ENCODE measurements around the gene P2RY6. TPM values are rescaled to one million over a fixed set of nuclear protein-coding genes. Genes with fewer than 3 reads are reported as not detected.
A peak's percentile ranks its signal among the peaks of the same experiment; 100 is the strongest.

The P2RY6 gene
- total and polyA plus RNA-seq, 2 of the 8 experiments (the other 6 are each of a cell fraction or from before 2014, with no cell fraction given), result 0.15 TPM; not detected in 1

- no peak overlapping the region for H4K5ac ChIP-seq (ENCODE audit: insufficient read length, low read depth, low read length)
- 0 out of 2 replicates have a peak overlapping the region, but pooled peaks have one; percentile 54 for H2BK5ac ChIP-seq (ENCODE audit: low read depth, low read length)
- H4K8ac ChIP-seq (ENCODE audit: extremely low read depth, insufficient read depth, low read length), result no peak overlapping the region; the same call in 1 of the 2 replicates
- no peak overlapping the region for H2BK120ac ChIP-seq (replicated peaks; ENCODE audit: low read depth, low read length)
- peaks cover 18% of the 10 kb centered on the region for H3K23me2 ChIP-seq (ENCODE audit: low read depth, low read length)
- peak overlapping the region; percentile 37 to 83 for H3K4me2 ChIP-seq (ENCODE audit: insufficient read depth in 1 of 2, low read depth in 2 of 2, low read length in 2 of 2)
- H3K56ac ChIP-seq (replicated peaks; ENCODE audit: insufficient read length, low read depth, low read length), result no peak overlapping the region
- no peak overlapping the region for H3K4ac ChIP-seq (replicated peaks; ENCODE audit: insufficient read length, low read depth, low read length)
- CTCF ChIA-PET (ENCODE audit: partially characterized antibody), result interaction anchor here (0.6 to 25.1 kb wide), 24 partner anchors 8 to 560 kb away, joined by 3 to 383 read pairs (median 5); no protein-coding TSS in a partner anchor
- no peaks in the 10 kb centered on the region for H3K79me2 ChIP-seq (ENCODE audit: control insufficient read depth in 1 of 2, insufficient read depth in 2 of 2, low read length in 2 of 2)
- peak overlapping the region; percentile 6 for H4K91ac ChIP-seq (replicated peaks; ENCODE audit: insufficient read length, low read length)
- H3K18ac ChIP-seq (ENCODE audit: extremely low read depth, low read length), result peak overlapping the region; percentile 7; the same call in 1 of the 2 replicates
- peak overlapping the region; percentile 11 to 56 (median 39); a peak in 7 of 8 replicates for H3K4me3 ChIP-seq (ENCODE audit: extremely low read depth in 1 of 4, insufficient read depth in 2 of 4, low read depth in 3 of 4, low read length in 4 of 4)
- 0 out of 2 replicates have a peak overlapping the region, but pooled peaks have one; percentile 60 for H2BK12ac ChIP-seq (ENCODE audit: low read depth, low read length)
- DNase-seq (ENCODE audit: low read depth in 1 of 2, low spot score in 2 of 2) (no peak), FAIRE-seq (no peak)
- H3K4me1 ChIP-seq (replicated peaks in 1 of 4; ENCODE audit: control insufficient read depth in 3 of 4, insufficient read depth in 4 of 4, low read length in 3 of 4), result peaks cover 3 to 20% (median 7%) of the 10 kb centered on the region in 4 experiments; a peak in 6 of 7 replicates
- peaks cover 0 to 39% (median 27%) of the 10 kb centered on the region in 4 experiments; a peak in 6 of 7 replicates for H3K27me3 ChIP-seq (replicated peaks in 1 of 4; ENCODE audit: control insufficient read depth in 3 of 4, extremely low read depth in 1 of 4, insufficient read depth in 3 of 4, low read length in 3 of 4)
- H3K9me3 ChIP-seq (ENCODE audit: insufficient read depth in 2 of 2, low read depth in 1 of 2, low read length in 1 of 2), result no peaks in the 10 kb centered on the region
- 10% methylated on average over 18 of the region's 18 CpGs; no CpG with 5 or more reads in 1 of the 2 experiments for WGBS, 2 experiments (ENCODE audit: extremely low coverage in 1 of 2, insufficient coverage in 1 of 2, insufficient read length in 1 of 2, insufficient replicate concordance in 2 of 2, low coverage in 1 of 2, low lambda C conversion rate in 2 of 2, missing lambda C conversion rate in 1 of 2)
- no peak overlapping the region for H2AK5ac ChIP-seq (ENCODE audit: low read depth, low read length)
- no peaks in the 10 kb centered on the region for H3K36me3 ChIP-seq (ENCODE audit: control insufficient read depth in 2 of 4, insufficient read depth in 4 of 4, low read length in 3 of 4)
- H4K20me1 ChIP-seq (replicated peaks in 1 of 2; ENCODE audit: control insufficient read depth in 1 of 2, insufficient read depth in 2 of 2, low read length in 2 of 2), result peaks cover 10 to 20% of the 10 kb centered on the region in 2 experiments
- POLR2A ChIA-PET (ENCODE audit: partially characterized antibody), result interaction anchor here (0.6 to 7.8 kb wide), 4 partner anchors 9 to 84 kb away, joined by 3 to 91 read pairs (median 16); no protein-coding TSS in a partner anchor
- peak overlapping the region in 2 of 4 experiments; percentile 9 to 23; a peak in 4 of 7 replicates for H3K9ac ChIP-seq (replicated peaks in 1 of 4; ENCODE audit: extremely low read depth in 1 of 4, low read depth in 3 of 4, low read length in 3 of 4)
- peak overlapping the region; percentile 73; the same call in 1 of the 2 replicates for H2AFZ ChIP-seq (ENCODE audit: low read length)
- H2BK15ac ChIP-seq (ENCODE audit: low read length), result 0 out of 2 replicates have a peak overlapping the region, but pooled peaks have one; percentile 55
- no peak overlapping the region for H3K14ac ChIP-seq (ENCODE audit: insufficient read length)
- TF ChIP-seq RAD21 (IDR thresholded peaks at IDR 0.05 in 1 of 2, conservative IDR thresholded peaks at IDR 0.05 in 1 of 2; ENCODE audit: low read depth in 2 of 2, low read length in 2 of 2), result no peak
- no peak for TF ChIP-seq SRF (IDR thresholded peaks at IDR 0.05; ENCODE audit: low read depth, low read length)
- no peak for TF ChIP-seq SIN3A (conservative IDR thresholded peaks at IDR 0.05 in 1 of 2, IDR thresholded peaks at IDR 0.05 in 1 of 2; ENCODE audit: low read depth in 1 of 2, low read length in 2 of 2)
- TF ChIP-seq E2F6 (IDR thresholded peaks at IDR 0.05), result 0 out of 2 replicates have a peak, but pooled peaks have one; percentile 8
- peak; percentile 78; the same call in 1 of the 2 replicates for TF ChIP-seq TEAD4 (IDR thresholded peaks at IDR 0.05; ENCODE audit: low read depth, low read length)
- TF ChIP-seq SP4 (IDR thresholded peaks at IDR 0.05; ENCODE audit: low read length), result 0 out of 2 replicates have a peak, but pooled peaks have one; percentile 30
- TF ChIP-seq EP300 (IDR thresholded peaks at IDR 0.05; ENCODE audit: borderline replicate concordance in 1 of 2, low read depth in 2 of 2, low read length in 2 of 2), result peak in 1 of 2 experiments; percentile 61; a peak in 1 of 3 replicates
- TF ChIP-seq RBBP5 (IDR thresholded peaks at IDR 0.05; ENCODE audit: borderline replicate concordance, low read depth, low read length), result peak; percentile 72; the same call in 1 of the 2 replicates
- no peak for TF ChIP-seq EZH2 (IDR thresholded peaks at IDR 0.05; ENCODE audit: low read depth, low read length, severe bottlenecking)
- no peak overlapping the region for H3K23ac ChIP-seq (ENCODE audit: insufficient read length)
- 0 out of 2 replicates have a peak overlapping the region, but pooled peaks have one; percentile 32 for H3K27ac ChIP-seq (ENCODE audit: low read depth, low read length)
- H3K79me1 ChIP-seq (ENCODE audit: low read depth, low read length), result peaks cover 3% of the 10 kb centered on the region; the same call in 1 of the 2 replicates
- H2BK20ac ChIP-seq (ENCODE audit: low read length), result no peak overlapping the region; the same call in 1 of the 2 replicates
Observed at GRCh38 chr11:73306977-73307322, 34.8 kb downstream of the P2RY6 start.

Measured in H1 (cell line).